GM19328 (cell line): ENCODE data around the gene PRR20A.
"Not testable (repeated sequence)": the region's sequence is repeated elsewhere in the genome, so short reads cannot be mapped to it uniquely, and the experiment has no call there.

Source experiments
- ATAC-seq: cut with Tn5 transposase; IDR thresholded peaks from one replicate; pipeline ENCODE4 v1.9.1; 2021; ENCODE audit warnings: mild to moderate bottlenecking, moderate library complexity; ENCODE audit not compliant: unreplicated experiment

Gene PRR20A

DNA sequence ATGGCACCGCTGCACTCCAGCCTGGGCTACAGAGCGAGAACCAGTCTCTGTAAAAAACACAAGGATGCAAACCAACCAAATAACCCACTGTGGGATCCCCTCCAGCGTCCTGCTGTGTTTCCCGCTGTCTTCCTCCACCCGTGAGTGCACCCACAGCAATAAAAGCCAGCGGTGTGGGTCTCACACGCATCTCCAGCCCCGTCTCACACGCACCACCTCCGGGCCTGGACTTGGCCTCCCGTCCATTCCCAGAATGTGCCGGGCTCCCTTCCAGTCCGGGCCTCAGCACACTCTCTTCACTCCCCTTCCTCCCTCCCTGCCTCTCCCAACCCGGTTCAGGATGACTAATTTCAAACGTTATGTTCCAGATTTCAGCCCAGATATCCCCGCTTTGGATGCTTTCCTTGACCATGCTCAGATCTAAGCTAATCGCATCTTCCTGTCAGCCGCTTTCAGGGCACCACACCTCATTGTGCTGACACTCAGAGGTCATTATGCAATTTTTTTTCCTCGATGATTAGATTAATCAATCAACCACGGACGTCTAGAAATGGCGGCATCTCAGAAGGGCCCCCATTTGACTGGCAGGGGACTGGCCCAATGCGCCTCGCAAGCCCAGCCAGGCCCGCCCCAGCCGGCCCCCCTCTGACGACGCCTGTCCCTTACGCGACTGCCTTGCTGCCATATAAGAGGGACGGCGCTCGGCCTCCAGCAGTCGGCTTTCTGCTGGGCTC, at the start of gene PRR20A:
TSS of gene PRR20A (plus strand) at position 684 of the 734 bp plus-strand sequence. CDS start 387 bp downstream, outside the sequence.
- not testable (repeated sequence) for ATAC-seq

DNA sequence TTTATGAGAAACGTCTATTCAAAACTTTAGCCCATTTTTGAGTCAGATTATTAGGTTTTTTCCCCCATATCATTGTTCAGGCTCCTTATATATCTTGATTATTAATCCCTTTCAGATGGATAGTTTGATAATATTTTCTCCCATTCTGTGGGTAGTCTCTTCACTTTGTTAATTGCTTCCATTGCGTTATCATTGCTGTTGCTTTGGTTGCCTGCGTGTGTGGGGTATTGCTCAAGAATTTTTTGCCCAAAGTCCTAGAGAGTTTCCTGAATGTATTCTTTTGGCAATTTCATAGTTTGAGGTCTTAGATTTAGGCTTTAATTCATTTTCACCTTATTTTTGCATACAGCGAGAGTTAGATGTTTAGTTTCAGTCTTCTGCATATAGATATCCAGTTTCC, 25.8 kb upstream of the PRR20A start:
- no peak for ATAC-seq

DNA sequence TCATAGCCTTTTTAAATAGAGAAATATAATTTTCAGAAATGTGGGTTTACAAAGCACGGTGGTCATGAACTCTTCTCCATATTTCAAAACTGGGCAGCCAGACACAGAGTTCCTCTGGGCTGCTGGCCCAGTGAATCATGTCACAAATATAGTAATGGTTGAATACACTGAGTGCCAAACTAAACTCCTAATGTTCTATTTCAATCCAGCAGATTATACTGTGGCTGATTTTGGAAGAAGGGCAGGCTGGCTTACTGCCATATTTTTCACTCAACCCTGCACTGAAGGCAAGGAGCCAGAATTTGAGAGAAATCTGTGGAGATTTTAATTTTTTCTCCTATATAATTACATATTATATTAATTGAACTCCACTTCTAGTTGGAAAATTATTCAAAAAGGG, 17.0 kb upstream of the PRR20A start:
- ATAC-seq: no peak

- ATAC-seq: no peak
Observed at GRCh38 chr13:57128909-57129308, 11.8 kb upstream of the PRR20A start.

DNA sequence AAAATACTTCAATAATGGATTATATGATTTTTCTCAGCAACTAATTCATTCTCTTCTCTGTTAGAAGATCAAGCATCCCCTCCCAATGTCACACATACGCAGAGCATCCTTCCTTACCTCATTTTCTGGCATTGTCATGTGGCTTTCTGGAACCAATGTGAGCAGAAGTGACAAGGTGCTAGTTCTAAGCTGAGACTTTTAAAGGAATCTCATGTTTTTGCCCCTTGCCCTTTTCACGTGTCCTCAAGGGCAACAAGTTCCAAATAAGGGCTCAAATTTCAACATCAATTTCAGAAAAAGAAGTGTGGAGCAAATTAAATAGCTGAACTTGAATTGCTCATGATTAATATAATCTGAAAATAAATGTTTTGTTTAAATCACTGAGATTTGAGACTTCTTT, 4.6 kb upstream of the PRR20A start:
- no peak for ATAC-seq

- no peak for ATAC-seq
Observed at GRCh38 chr13:57137585-57137984, 3.1 kb upstream of the PRR20A start.

DNA sequence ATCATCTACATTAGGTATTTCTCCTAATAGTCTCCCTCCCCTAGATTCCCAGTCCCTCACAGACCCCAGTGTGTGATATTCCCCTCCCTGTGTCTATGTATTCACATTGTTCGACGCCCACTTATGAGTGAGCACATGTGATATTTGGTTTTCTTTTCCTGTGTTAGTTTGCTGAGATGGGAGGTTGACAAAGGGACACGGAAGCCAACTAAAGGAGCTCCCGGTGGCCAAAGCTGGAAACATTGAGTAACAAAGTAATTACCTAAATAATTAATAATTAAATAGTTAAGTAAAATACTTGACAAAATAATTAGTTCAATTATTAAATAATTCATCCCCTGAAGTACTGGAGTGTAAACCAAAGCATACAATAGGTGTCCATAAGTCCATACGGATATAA, 1.7 kb upstream of the PRR20A start:
- ATAC-seq: no peak

- ATAC-seq: not testable (repeated sequence)
Observed at GRCh38 chr13:57139781-57140180, 937 bp upstream of the PRR20A start.

DNA sequence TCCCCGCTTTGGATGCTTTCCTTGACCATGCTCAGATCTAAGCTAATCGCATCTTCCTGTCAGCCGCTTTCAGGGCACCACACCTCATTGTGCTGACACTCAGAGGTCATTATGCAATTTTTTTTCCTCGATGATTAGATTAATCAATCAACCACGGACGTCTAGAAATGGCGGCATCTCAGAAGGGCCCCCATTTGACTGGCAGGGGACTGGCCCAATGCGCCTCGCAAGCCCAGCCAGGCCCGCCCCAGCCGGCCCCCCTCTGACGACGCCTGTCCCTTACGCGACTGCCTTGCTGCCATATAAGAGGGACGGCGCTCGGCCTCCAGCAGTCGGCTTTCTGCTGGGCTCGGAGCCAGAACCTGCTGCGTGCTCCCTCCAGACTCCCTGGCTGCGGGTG, 6.5 kb downstream of the PRR20A start, which contains the start of gene PRR20B:
TSS of gene PRR20B (plus strand) at position 301 of the 400 bp plus-strand sequence. CDS start 387 bp downstream, outside the sequence.
- not testable (repeated sequence) for ATAC-seq

DNA sequence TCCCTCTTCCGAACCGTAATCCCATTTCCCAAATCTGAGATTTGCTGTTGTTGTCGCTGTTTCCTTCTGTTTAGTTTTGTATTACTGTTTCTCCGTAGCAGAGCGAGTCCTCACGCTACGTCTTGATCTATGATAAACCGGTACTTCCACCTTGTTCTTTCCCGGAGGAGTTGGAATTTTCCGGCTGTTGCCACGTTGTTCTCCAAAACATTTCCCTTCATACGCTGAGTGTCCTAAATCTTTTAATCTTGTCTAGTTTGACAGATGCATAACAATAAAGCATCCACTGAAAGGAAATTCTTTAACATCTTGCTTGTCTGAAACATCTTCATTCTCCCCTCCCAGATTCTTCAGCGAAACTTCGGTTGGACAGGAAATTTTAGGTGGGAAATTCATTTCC, 7.4 kb downstream of the PRR20A start:
- not testable (repeated sequence) for ATAC-seq

GRCh38 chr13:57153761-57154160, 13.0 kb downstream of the PRR20A start, which contains the start of gene PRR20C:
Gene PRR20C (plus strand): TSS chr13:57154061. CDS start chr13:57154448, 387 bp downstream.
- not testable (repeated sequence) for ATAC-seq

GRCh38 chr13:57160332-57160731, 19.6 kb downstream of the PRR20A start, which contains the start of gene PRR20D:
Gene PRR20D (plus strand): TSS chr13:57160632. CDS start chr13:57161019, 387 bp downstream.
- not testable (repeated sequence) for ATAC-seq

DNA sequence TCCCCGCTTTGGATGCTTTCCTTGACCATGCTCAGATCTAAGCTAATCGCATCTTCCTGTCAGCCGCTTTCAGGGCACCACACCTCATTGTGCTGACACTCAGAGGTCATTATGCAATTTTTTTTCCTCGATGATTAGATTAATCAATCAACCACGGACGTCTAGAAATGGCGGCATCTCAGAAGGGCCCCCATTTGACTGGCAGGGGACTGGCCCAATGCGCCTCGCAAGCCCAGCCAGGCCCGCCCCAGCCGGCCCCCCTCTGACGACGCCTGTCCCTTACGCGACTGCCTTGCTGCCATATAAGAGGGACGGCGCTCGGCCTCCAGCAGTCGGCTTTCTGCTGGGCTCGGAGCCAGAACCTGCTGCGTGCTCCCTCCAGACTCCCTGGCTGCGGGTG, 26.2 kb downstream of the PRR20A start, which contains the start of gene PRR20E:
TSS of gene PRR20E (plus strand) at position 301 of the 400 bp plus-strand sequence. CDS start 387 bp downstream, outside the sequence.
- ATAC-seq: not testable (repeated sequence)

GRCh38 chr13:57191667-57192066, 50.9 kb downstream of the PRR20A start:
- ATAC-seq: no peak
